Hepatocyte (in vitro differentiated cells): ENCODE measurements around the gene LIN28A.

ENCODE experiments used
- EZH2 ChIP-seq: fragments of 200-600 bp; sonication (generic); IDR thresholded peaks from 2 replicates; pipeline ENCODE4 v1.6.1; 2016; ENCODE audit warnings: antibody characterized with exemption, mild to moderate bottlenecking, borderline replicate concordance
- EZH2phosphoT487 ChIP-seq: fragments of 200-600 bp; sonication (generic); IDR thresholded peaks from one replicate; pipeline ENCODE4 v1.6.1; 2018; ENCODE audit warnings: antibody characterized with exemption, mild to moderate bottlenecking, low read depth, moderate library complexity; ENCODE audit not compliant: unreplicated experiment, severe bottlenecking
- TF ChIP-seq, protein P1 (sequence below): fragments of 200-600 bp; sonication (generic); IDR thresholded peaks from 2 replicates; pipeline ENCODE4 v1.5.1; 2016; ENCODE audit warnings: antibody characterized with exemption, mild to moderate bottlenecking; ENCODE audit not compliant: poor library complexity

DNA sequence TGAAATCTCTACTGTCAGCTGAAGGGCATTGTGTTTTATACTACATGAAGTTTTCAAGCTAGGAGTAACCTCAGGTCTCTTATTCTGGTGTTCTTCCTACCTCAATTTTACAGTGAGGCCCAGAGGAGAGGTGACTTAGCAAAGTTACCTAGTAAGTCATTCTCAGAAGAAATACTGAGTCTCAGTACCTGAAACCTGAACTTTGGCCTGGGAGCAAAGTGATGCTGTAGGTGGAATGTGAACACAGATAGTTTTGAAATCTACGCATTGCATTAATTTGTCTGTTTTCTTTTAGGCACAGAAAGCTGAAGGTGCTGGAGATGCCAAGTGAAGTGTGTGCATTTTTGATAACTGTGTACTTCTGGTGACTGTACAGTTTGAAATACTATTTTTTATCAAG lies 64.2 kb downstream of the LIN28A start:
- TF ChIP-seq, protein P1, sequence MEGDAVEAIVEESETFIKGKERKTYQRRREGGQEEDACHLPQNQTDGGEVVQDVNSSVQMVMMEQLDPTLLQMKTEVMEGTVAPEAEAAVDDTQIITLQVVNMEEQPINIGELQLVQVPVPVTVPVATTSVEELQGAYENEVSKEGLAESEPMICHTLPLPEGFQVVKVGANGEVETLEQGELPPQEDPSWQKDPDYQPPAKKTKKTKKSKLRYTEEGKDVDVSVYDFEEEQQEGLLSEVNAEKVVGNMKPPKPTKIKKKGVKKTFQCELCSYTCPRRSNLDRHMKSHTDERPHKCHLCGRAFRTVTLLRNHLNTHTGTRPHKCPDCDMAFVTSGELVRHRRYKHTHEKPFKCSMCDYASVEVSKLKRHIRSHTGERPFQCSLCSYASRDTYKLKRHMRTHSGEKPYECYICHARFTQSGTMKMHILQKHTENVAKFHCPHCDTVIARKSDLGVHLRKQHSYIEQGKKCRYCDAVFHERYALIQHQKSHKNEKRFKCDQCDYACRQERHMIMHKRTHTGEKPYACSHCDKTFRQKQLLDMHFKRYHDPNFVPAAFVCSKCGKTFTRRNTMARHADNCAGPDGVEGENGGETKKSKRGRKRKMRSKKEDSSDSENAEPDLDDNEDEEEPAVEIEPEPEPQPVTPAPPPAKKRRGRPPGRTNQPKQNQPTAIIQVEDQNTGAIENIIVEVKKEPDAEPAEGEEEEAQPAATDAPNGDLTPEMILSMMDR = no peak
- no peak for TF ChIP-seq EZH2
- TF ChIP-seq EZH2phosphoT487 = no peak
